ENCODE data around the gene CD160. TPM values are rescaled to one million over a fixed set of nuclear protein-coding genes. Genes with fewer than 3 reads are reported as not detected.

Gene CD160
- total RNA-seq, 3 donors from 2014 or later (not counting 1 experiment from before 2014, with no cell fraction given) = 77.7 to 150 (median 83.4) TPM

GRCh38 chr1:145705622-145706021, 13.7 kb upstream of the CD160 start:
- Mint-ChIP-seq H3K36me3 (no peaks in the 10 kb centered on the region), H3K27ac (no peak overlapping the region), H3K27me3 (ENCODE audit: low read depth in 2 of 2) (no peaks in the 10 kb centered on the region), H3K9me3 (no peaks in the 10 kb centered on the region), H3K4me3 (no peak overlapping the region), H3K4me1 (peaks cover 18 to 23% of the 10 kb centered on the region in 2 donors)
- DNase-seq (no peak), ATAC-seq (no peak)
- Histone ChIP-seq H3K9me3 (ENCODE audit: control insufficient read depth, insufficient read depth, low read length) (no peaks in the 10 kb centered on the region), H3K27me3 (ENCODE audit: control insufficient read depth, insufficient read depth, low read length) (no peaks in the 10 kb centered on the region), H3K27ac (ENCODE audit: low read length) (no peak overlapping the region), H3K4me1 (ENCODE audit: control insufficient read depth, insufficient read depth, low read length) (peaks cover 16% of the 10 kb centered on the region), H3K4me3 (ENCODE audit: low read length) (no peak overlapping the region), H3K36me3 (ENCODE audit: control insufficient read depth, insufficient read depth, low read length) (no peaks in the 10 kb centered on the region)
- intact Hi-C loops (cut with micrococcal nuclease) = no loop called here
- no peak for TF ChIP-seq CTCF (IDR thresholded peaks at IDR 0.05)
- 95% methylated on average over 7 of the region's 7 CpGs for WGBS (ENCODE audit: insufficient coverage)

GRCh38 chr1:145706086-145706664, 13.1 kb upstream of the CD160 start:
- peaks cover 16% of the 10 kb centered on the region for H3K4me1 ChIP-seq (ENCODE audit: control insufficient read depth, insufficient read depth, low read length)
- intact Hi-C loops (cut with micrococcal nuclease) = no loop called here
- no peaks in the 10 kb centered on the region for H3K36me3 ChIP-seq (ENCODE audit: control insufficient read depth, insufficient read depth, low read length)
- Mint-ChIP-seq H3K27me3 (ENCODE audit: low read depth in 2 of 2) (peaks cover 0 to 2% of the 10 kb centered on the region in 2 donors), H3K4me1 (peaks cover 23 to 28% of the 10 kb centered on the region in 2 donors), H3K9me3 (no peaks in the 10 kb centered on the region), H3K4me3 (no peak overlapping the region), H3K36me3 (no peaks in the 10 kb centered on the region), H3K27ac (no peak overlapping the region)
- no peak overlapping the region for H3K4me3 ChIP-seq (ENCODE audit: low read length)
- H3K27ac ChIP-seq (ENCODE audit: low read length) = no peak overlapping the region
- no peaks in the 10 kb centered on the region for H3K9me3 ChIP-seq (ENCODE audit: control insufficient read depth, insufficient read depth, low read length)
- WGBS (ENCODE audit: insufficient coverage) = 100% methylated on average over 2 of the region's 2 CpGs
- ATAC-seq (no peak), DNase-seq (no peak)
- no peaks in the 10 kb centered on the region for H3K27me3 ChIP-seq (ENCODE audit: control insufficient read depth, insufficient read depth, low read length)
- TF ChIP-seq CTCF (IDR thresholded peaks at IDR 0.05) = no peak

- ATAC-seq (peak in 1 of 3 donors; percentile 7), DNase-seq (no peak)
- H3K27me3 Mint-ChIP-seq (ENCODE audit: low read depth in 2 of 2) = peaks cover 0 to 3% of the 10 kb centered on the region in 2 donors
- peak within 1 kb of the TSS; percentile 19 to 74 for H3K27ac Mint-ChIP-seq
- WGBS (ENCODE audit: insufficient coverage) = 92% methylated on average over 9 of the region's 9 CpGs
- H3K36me3 ChIP-seq (ENCODE audit: control insufficient read depth, insufficient read depth, low read length) = no peaks in the 10 kb centered on the region
- no peaks in the 10 kb centered on the region for H3K36me3 Mint-ChIP-seq
- no peaks in the 10 kb centered on the region for H3K27me3 ChIP-seq (ENCODE audit: control insufficient read depth, insufficient read depth, low read length)
- no peaks in the 10 kb centered on the region for H3K9me3 Mint-ChIP-seq
- no peaks in the 10 kb centered on the region for H3K9me3 ChIP-seq (ENCODE audit: control insufficient read depth, insufficient read depth, low read length)
- peaks cover 16% of the 10 kb centered on the region for H3K4me1 ChIP-seq (ENCODE audit: control insufficient read depth, insufficient read depth, low read length)
- intact Hi-C loops (cut with micrococcal nuclease) = no loop called here
- H3K4me3 ChIP-seq (ENCODE audit: low read length) = no peak within 1 kb of the TSS
- H3K4me3 Mint-ChIP-seq = peak within 1 kb of the TSS; percentile 30
- H3K4me1 Mint-ChIP-seq = peaks cover 24 to 29% of the 10 kb centered on the region in 2 donors
- no peak within 1 kb of the TSS for H3K27ac ChIP-seq (ENCODE audit: low read length)
- TF ChIP-seq CTCF (IDR thresholded peaks at IDR 0.05) = no peak
These were observed 12.0 kb upstream of the CD160 start, which contains the start of gene PDZK1 for GRCh38 chr1:145707183-145707867. PDZK1 (minus strand) TSS chr1:145707368; CDS start chr1:145688021, 19,347 bp downstream.

Measured in natural killer cell (primary cell).